A549 (cell line): ENCODE results near the gene PMIS2. TPM values are rescaled to one million over a fixed set of nuclear protein-coding genes. Genes with fewer than 3 reads are reported as not detected.

Source experiments
- ATAC-seq, 2 experiments: fragments of 200-7000 bp in 1 of 2; fragments of >200 bp in 1 of 2; cut with Nextera tagmentation in 1 of 2; cut with Tn5 transposase in 1 of 2; 3 replicates each; pipeline versions ENCODE4 v1.8.0 to v1.9.1; 2018 to 2020; ENCODE audit warnings: mild to moderate bottlenecking in 1 of 2, moderate library complexity in 1 of 2
- CTCF ChIA-PET: fragments of 300-600 bp; sonication (Branson Sonifier 250); formaldehyde crosslinking; extraction: SDS; loops from one replicate; lab custom pipeline; 2021; ENCODE audit warnings: antibody characterized with exemption, inconsistent platforms; lab: Yijun Ruan, JAX
- POLR2A ChIA-PET: fragments of 350-600 bp; formaldehyde crosslinking; extraction: SDS; loops from one replicate; lab custom pipeline; 2021; ENCODE audit warnings: antibody characterized with exemption, inconsistent platforms; lab: Yijun Ruan, JAX
- DNase-seq, 2 experiments: peaks; one replicate each; pipeline versions ENCODE4 v3.0.0 to v3.0.0-alpha.2; 2011 to 2016; ENCODE audit warnings: low read depth in 1 of 2, low spot score in 1 of 2
- FAIRE-seq: peaks from 2 replicates; lab custom pipeline; 2011; peaks lifted over from hg19 to GRCh38; lab: Jason Lieb, UNC
- H3K27ac ChIP-seq, 2 experiments: fragments of >200 bp; sonication (Bioruptor Twin); formaldehyde crosslinking; 3 replicates each; pipeline ENCODE4 v1.5.1; 2016 to 2017
- H3K4me1 ChIP-seq: fragments of >200 bp; sonication (Bioruptor Twin); formaldehyde crosslinking; 3 replicates; pipeline ENCODE4 v1.6.1; 2016
- H3K4me2 ChIP-seq: fragments of >200 bp; sonication (Bioruptor Twin); formaldehyde crosslinking; 3 replicates; pipeline ENCODE4 v1.6.1; 2016
- H3K4me3 ChIP-seq: fragments of >200 bp; sonication (Bioruptor Twin); formaldehyde crosslinking; 3 replicates; pipeline ENCODE4 v1.5.1; 2016
- H3K9me3 ChIP-seq: fragments of >200 bp; sonication (Bioruptor Twin); formaldehyde crosslinking; 3 replicates; pipeline ENCODE4 v1.6.1; 2016
- BCL3 ChIP-seq: fragments of >200 bp; sonication (Bioruptor Twin); formaldehyde crosslinking; IDR thresholded peaks from 3 replicates; pipeline ENCODE4 v1.6.1; 2016
- BHLHE40 ChIP-seq: IDR thresholded peaks from 2 replicates; pipeline ENCODE4 v1.6.1; 2012; ENCODE audit warnings: low read depth, low read length, inconsistent platforms
- CBX2 ChIP-seq: fragments of 200-600 bp; sonication (generic); IDR thresholded peaks from 2 replicates; pipeline ENCODE4 v1.6.1; 2016; ENCODE audit warnings: low read depth, mild to moderate bottlenecking, borderline replicate concordance
- CHD2 ChIP-seq: fragments of 150-350 bp; IDR thresholded peaks from 2 replicates; pipeline ENCODE4 v1.6.1; 2014; ENCODE audit warnings: low read length; ENCODE audit not compliant: partially characterized antibody
- E2F6 ChIP-seq: IDR thresholded peaks from 2 replicates; pipeline ENCODE4 v1.6.1; 2012; ENCODE audit warnings: low read depth, borderline replicate concordance
- EHF ChIP-seq: fragments of 250-450 bp; sonication (Bioruptor Pico); IDR thresholded peaks from 2 replicates; pipeline ENCODE4 v1.5.0; 2020; ENCODE audit warnings: mild to moderate bottlenecking
- EP300 ChIP-seq, 2 experiments: fragments of >200 bp; sonication (Bioruptor Twin); formaldehyde crosslinking; IDR thresholded peaks; 2 replicates in 1 of 2; 3 replicates in 1 of 2; pipeline ENCODE4 v1.6.1; 2016 to 2017
- ESRRA ChIP-seq: fragments of 150-350 bp; IDR thresholded peaks from 2 replicates; pipeline ENCODE4 v1.6.1; 2014; ENCODE audit warnings: mild to moderate bottlenecking, low read length, borderline replicate concordance
- FOSB ChIP-seq: fragments of 250-450 bp; sonication (Bioruptor Pico); IDR thresholded peaks from 2 replicates; pipeline ENCODE4 v1.5.0; 2020; ENCODE audit warnings: mild to moderate bottlenecking, moderate library complexity
- FOSL2 ChIP-seq, 2 experiments: fragments of 450-650 bp in 1 of 2; fragments of >200 bp in 1 of 2; sonication (Bioruptor Twin) in 1 of 2; formaldehyde crosslinking; IDR thresholded peaks; 2 replicates each; pipeline versions ENCODE4 v1.5.0 to v1.6.1; 2016 to 2020; ENCODE audit warnings: mild to moderate bottlenecking in 1 of 2, moderate library complexity in 1 of 2
- HDAC2 ChIP-seq: fragments of 200-600 bp; sonication (generic); IDR thresholded peaks from 2 replicates; pipeline ENCODE4 v1.6.1; 2016
- HES2 ChIP-seq: fragments of >200 bp; sonication (Bioruptor Twin); formaldehyde crosslinking; IDR thresholded peaks from 2 replicates; pipeline ENCODE4 v1.6.1; 2016
- JUN ChIP-seq, 2 experiments: fragments of >200 bp; sonication (Bioruptor Twin); formaldehyde crosslinking; IDR thresholded peaks; 2 replicates in 1 of 2; 3 replicates in 1 of 2; pipeline ENCODE4 v1.6.1; 2016 to 2017
- JUNB ChIP-seq: fragments of >200 bp; sonication (Bioruptor Twin); formaldehyde crosslinking; IDR thresholded peaks from 2 replicates; pipeline ENCODE4 v1.6.1; 2016
- KDM5A ChIP-seq: fragments of 200-600 bp; sonication (generic); IDR thresholded peaks from 2 replicates; pipeline ENCODE4 v1.6.1; 2016; ENCODE audit warnings: antibody characterized with exemption, mild to moderate bottlenecking
- MAFK ChIP-seq: fragments of 450-650 bp; IDR thresholded peaks from 2 replicates; pipeline ENCODE4 v1.6.1; 2014; ENCODE audit not compliant: partially characterized antibody
- MAZ ChIP-seq: fragments of 150-350 bp; IDR thresholded peaks from 2 replicates; pipeline ENCODE4 v1.6.1; 2014; ENCODE audit warnings: antibody characterized with exemption, low read depth, low read length, borderline replicate concordance
- MYC ChIP-seq: IDR thresholded peaks from 2 replicates; pipeline ENCODE4 v1.6.1; 2012; ENCODE audit warnings: mild to moderate bottlenecking, inconsistent platforms, low read length, improper control_type of control experiment, borderline replicate concordance
- PHF8 ChIP-seq: fragments of 200-600 bp; sonication (generic); IDR thresholded peaks from 2 replicates; pipeline ENCODE4 v1.6.1; 2016; ENCODE audit warnings: low read depth, mild to moderate bottlenecking, antibody characterized with exemption, moderate library complexity, borderline replicate concordance
- RARB ChIP-seq: fragments of 250-450 bp; sonication (Bioruptor Pico); IDR thresholded peaks from 2 replicates; pipeline ENCODE4 v1.8.0; 2021; ENCODE audit warnings: mild to moderate bottlenecking, moderate library complexity
- RCOR1 ChIP-seq: fragments of 150-350 bp; IDR thresholded peaks from 2 replicates; pipeline ENCODE4 v1.6.1; 2014; ENCODE audit warnings: antibody characterized with exemption, low read length, low read depth
- RFX5 ChIP-seq: fragments of 450-650 bp; IDR thresholded peaks from 2 replicates; pipeline ENCODE4 v1.7.1; 2014; ENCODE audit warnings: antibody characterized with exemption, mild to moderate bottlenecking, moderate library complexity
- RNF2 ChIP-seq: fragments of 200-600 bp; sonication (generic); IDR thresholded peaks from 2 replicates; pipeline ENCODE4 v1.6.1; 2016; ENCODE audit warnings: low read depth, mild to moderate bottlenecking, antibody characterized with exemption, moderate library complexity, borderline replicate concordance
- SMC3 ChIP-seq: fragments of >200 bp; sonication (Bioruptor Twin); formaldehyde crosslinking; IDR thresholded peaks from 3 replicates; pipeline ENCODE4 v1.6.1; 2018; ENCODE audit warnings: inconsistent platforms
- ZC3H11A ChIP-seq: fragments of 450-650 bp; IDR thresholded peaks from 2 replicates; pipeline ENCODE4 v1.6.1; 2014; ENCODE audit warnings: antibody characterized with exemption, mild to moderate bottlenecking
- ZFP36 ChIP-seq: fragments of 450-650 bp; IDR thresholded peaks from 2 replicates; pipeline ENCODE4 v1.6.1; 2014; ENCODE audit warnings: borderline replicate concordance; ENCODE audit not compliant: partially characterized antibody
- ZNF302 ChIP-seq: fragments of 250-450 bp; sonication (Bioruptor Pico); IDR thresholded peaks from 2 replicates; pipeline ENCODE4 v1.9.0; 2021; ENCODE audit warnings: inconsistent platforms, mild to moderate bottlenecking, moderate library complexity
- ZSCAN20 ChIP-seq: fragments of 250-450 bp; sonication (Bioruptor Pico); IDR thresholded peaks from 2 replicates; pipeline ENCODE4 v1.8.0; 2022; ENCODE audit warnings: mild to moderate bottlenecking, moderate library complexity
- WGBS: methylation state at CpG from one replicate; pipeline ENCODE4 v1.1.6; 2017; ENCODE audit errors: missing lambda C conversion rate; 5-methylcytosine and 5-hydroxymethylcytosine counted together
- polyA plus RNA-seq, 4 experiments: library from polyadenylated mRNA; depleted of rRNA in 3 of 4; stranded (reverse); fragments of >200 nt; fragmentation: RNase III in 1 of 4; extraction: RNeasy Plus Mini Kit Qiagen cat#74134 plus additional on column Dnase treatment in 1 of 4; gene quantifications; 2 replicates in 3 of 4; 3 replicates in 1 of 4; pipeline ENCODE4 v1.2.3, GENCODE V29; 2011 to 2017

Gene PMIS2
- polyA plus RNA-seq, 2 of the 4 experiments (the other 2 are of a cell fraction): not detected

DNA sequence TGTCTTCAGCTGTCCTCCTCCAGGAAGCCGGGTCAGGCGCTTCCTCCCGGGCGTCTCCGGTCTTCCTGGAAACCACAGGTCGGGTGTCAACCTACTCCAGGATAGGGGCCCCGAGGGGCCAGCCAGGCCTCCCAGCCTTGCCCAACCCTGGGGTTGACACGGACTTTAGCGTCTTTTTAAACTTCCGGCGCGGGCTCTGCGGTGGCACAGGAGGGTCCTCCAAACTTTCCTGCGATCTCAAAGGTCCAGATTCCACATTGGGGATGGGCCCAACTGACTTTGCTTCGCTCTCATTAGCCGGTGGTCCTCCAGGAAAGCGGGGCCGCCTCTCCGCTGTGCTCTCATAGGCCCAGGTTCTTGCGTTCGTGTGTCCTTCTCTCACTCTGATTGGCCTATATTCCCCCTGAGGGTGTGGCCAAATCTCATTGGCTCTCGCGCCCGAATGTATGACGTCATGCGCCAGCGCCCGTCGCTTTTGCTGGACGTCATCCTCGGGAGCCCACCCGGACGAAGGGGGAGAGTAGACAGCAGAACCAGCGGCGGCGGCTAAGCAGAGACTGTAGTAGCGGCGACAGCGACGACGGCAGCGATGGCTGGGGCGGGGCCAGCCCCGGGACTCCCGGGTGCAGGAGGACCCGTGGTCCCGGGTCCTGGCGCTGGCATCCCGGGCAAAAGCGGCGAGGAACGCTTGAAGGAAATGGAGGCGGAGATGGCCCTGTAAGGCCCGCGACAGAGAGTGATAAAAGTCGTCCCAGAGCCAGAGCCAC, 42.8 kb downstream of the PMIS2 start, which contains the start of gene RBM42 (continued):
- no peak for TF ChIP-seq HES2
- peak; percentile 60 for TF ChIP-seq CHD2
- TF ChIP-seq ESRRA: 0 out of 2 replicates have a peak, but pooled peaks have one; percentile 10
- TF ChIP-seq MYC: peak; percentile 74
- no peak for TF ChIP-seq ZSCAN20
- TF ChIP-seq RFX5: peak; percentile 95
- TF ChIP-seq FOSL2 (IDR thresholded peaks at IDR 0.05): no peak
- peak; percentile 97 for TF ChIP-seq FOSL2 (CRISPR knock-in tag; IDR thresholded peaks at IDR 0.05)
- TF ChIP-seq BCL3: peak; percentile 91
- TF ChIP-seq PHF8: peak; percentile 80
- no peak for TF ChIP-seq RARB (CRISPR knock-in tag)
- peak; percentile 97 for TF ChIP-seq KDM5A
- no peak for TF ChIP-seq RNF2
- no peak for TF ChIP-seq CBX2

DNA sequence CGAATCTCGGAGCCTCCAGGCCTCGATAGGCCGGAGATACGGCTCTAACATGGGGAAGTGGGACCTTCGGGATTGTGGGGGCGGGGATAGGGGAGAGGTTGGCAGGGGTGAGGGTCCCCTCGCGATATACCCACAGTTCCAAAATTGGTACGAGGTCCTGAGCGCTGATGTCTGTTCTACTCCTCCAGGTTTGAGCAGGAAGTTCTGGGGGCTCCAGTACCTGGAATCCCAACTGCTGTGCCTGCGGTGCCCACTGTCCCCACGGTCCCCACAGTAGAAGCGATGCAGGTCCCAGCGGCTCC, 43.3 kb downstream of the PMIS2 start:
- ATAC-seq (peak in 1 of 2 experiments; percentile 0; a peak in 2 of 6 replicates), DNase-seq (no peak), FAIRE-seq (no peak)
- no peak for TF ChIP-seq JUNB
- peak; percentile 88 for TF ChIP-seq KDM5A
- H3K4me2 ChIP-seq: peak overlapping the region; percentile 92
- H3K4me1 ChIP-seq: peaks cover 14% of the 10 kb centered on the region; the same call in 2 of the 3 replicates
- WGBS: 4% methylated on average over 15 of the region's 15 CpGs
- ChIA-PET POLR2A (interaction anchor here (1.6 to 2.0 kb wide), 2 partner anchors 15 to 19 kb away, joined by 6 to 10 read pairs; partner anchors contain the start of gene COX6B1), CTCF (interaction anchor here (0.6 to 4.0 kb wide), 6 partner anchors 14 to 119 kb away, joined by 3 to 27 read pairs (median 4); no protein-coding TSS in a partner anchor)
- peak overlapping the region; percentile 86 to 89 for H3K27ac ChIP-seq
- H3K4me3 ChIP-seq: peak overlapping the region; percentile 79
- H3K9me3 ChIP-seq: no peaks in the 10 kb centered on the region

GRCh38 chr19:35633727-35634440, 47.9 kb downstream of the PMIS2 start:
- Histone ChIP-seq H3K27ac (no peak overlapping the region), H3K4me3 (no peak overlapping the region), H3K9me3 (no peaks in the 10 kb centered on the region), H3K4me2 (no peak overlapping the region), H3K4me1 (peaks cover 8% of the 10 kb centered on the region; the same call in 2 of the 3 replicates)
- no peak for FAIRE-seq
- DNase-seq: no peak
- ChIA-PET POLR2A (interaction anchor here (0.7 kb wide), 1 partner anchor 106 kb away, joined by 3 read pairs; no protein-coding TSS in a partner anchor), CTCF (interaction anchor here (1.2 to 1.4 kb wide), 3 partner anchors 10 to 123 kb away, joined by 3 to 4 read pairs (median 4); no protein-coding TSS in a partner anchor)
- ATAC-seq: no peak
- TF ChIP-seq HDAC2 (no peak), MAFK (no peak), JUN (IDR thresholded peaks at IDR 0.05) (no peak), CBX2 (no peak), ZC3H11A (no peak), EP300 (IDR thresholded peaks at IDR 0.05) (no peak), ESRRA (no peak), FOSB (no peak), E2F6 (no peak), PHF8 (no peak), ZSCAN20 (no peak), ZNF302 (CRISPR knock-in tag) (no peak), ZFP36 (no peak), SMC3 (no peak), EHF (CRISPR knock-in tag) (no peak), MAZ (no peak), RCOR1 (no peak), RARB (CRISPR knock-in tag) (no peak), BHLHE40 (no peak)
- WGBS: 92% methylated on average over 29 of the region's 29 CpGs
